ELR (cell line): ENCODE results near the gene GNGT2.
A peak's percentile ranks its signal among the peaks of the same experiment; 100 is the strongest.
"Not testable (repeated sequence)": the region's sequence is repeated elsewhere in the genome, so short reads cannot be mapped to it uniquely, and the experiment has no call there.

ENCODE experiments used
- DNase-seq: peaks from one replicate; pipeline ENCODE4 v3.0.0-alpha.2; 2015; ENCODE audit warnings: low read depth

The GNGT2 gene

GRCh38 chr17:49203796-49204195 is 6.6 kb downstream of the GNGT2 start:
- DNase-seq: no peak

- DNase-seq: peak; percentile 86
These were observed 8.9 kb downstream of the GNGT2 start for GRCh38 chr17:49201481-49201927.

DNA sequence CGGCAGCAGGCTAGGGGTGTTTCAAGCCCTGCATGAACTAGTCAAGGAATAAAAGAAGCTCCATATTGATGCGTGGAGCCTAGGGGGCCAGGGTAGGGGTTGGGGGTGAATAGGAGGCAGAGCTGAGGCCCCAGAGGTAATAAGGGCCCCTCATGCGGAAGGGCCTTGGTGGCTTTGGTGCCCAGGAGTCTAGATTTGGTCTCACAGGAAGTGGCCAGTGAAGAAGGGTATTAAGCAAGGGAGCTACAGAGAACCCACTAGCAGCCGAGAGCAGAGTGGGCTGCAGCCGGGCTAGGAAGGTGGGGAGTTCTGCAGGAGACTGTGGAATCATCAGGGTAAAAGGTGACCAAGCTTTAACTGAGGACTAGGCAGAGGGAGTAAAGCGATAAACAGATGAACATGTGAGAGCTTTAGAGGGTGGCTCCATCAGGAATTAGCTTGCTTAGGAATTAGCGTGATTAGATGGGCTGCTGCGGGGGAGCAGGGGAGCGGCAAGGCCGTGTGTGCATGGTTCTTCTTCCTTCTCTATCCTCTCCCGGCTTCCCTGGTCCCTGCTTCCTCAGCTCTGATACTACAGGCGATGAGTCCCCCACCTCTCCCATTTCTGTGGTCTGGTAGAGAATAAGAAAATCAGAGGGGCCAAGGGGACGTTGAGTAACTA is 9.8 kb downstream of the GNGT2 start:
- DNase-seq: no peak

DNA sequence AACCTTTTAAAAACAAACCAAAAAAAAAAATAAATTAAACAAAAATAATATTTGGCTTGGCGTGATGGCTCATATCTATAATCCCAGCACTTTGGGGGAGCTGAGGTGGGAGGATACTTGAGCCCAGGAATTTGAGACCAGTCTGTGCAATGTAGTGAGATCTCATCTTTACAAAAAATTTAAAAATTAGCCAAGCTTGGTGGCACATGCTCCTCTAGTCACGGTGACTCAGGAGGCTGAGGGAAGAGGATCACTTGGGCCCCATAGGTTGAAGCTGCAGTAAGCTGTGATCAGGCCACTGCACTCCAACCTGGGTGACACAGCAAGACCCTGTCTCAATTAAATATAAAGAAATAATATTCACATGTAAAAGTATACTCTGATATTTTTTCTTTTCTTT is 12.2 kb downstream of the GNGT2 start:
- no peak for DNase-seq

DNA sequence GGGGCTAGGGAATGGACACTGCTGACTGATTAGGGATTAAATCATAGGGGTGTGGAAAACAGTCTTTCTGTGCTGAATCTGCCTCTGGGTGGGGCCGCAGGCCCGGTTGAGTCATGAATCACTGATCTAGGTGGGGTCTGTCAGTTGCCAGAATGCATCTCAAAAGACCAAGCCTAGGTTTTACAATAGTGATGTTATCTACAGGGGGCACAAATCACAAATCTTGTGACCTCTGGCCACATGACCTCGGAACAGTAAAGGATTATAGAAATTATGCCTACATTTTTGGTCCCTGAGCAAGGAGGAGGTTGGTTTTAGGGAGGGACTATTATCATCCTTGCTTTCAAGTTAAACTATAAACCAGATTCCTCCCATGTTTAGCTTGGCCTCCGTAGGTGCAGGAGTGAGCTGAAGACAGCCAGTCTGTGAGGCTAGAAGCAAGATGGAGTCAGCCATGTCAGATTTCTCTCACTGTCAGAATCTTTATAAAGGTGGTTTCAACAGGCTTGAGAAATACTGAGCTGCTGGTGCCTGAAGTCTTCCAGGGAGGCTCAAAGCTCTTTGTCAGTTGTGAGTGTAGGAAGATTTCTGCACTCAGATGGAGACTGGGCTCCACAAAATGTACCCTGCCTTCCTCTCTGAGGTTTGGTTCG is 12.9 kb downstream of the GNGT2 start:
- peak; percentile 43 for DNase-seq

DNA sequence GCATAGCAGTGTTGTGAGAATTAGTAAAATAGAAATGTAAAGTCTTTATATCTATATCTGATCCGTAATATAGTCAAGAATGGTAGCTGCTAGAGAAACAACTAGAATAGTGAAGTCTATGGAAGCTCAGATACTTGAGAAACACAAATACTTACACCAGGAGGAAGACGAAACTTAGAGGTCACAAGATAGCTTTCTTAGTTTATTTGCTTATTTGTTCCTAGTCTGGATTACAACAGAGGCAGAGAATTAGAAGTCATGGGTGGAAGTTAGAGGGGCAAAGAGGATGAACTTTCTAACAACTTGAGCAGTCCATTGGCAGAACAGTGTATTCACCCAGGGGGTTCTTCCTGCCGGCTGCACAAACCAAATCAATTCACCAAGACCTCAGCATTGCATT is 13.9 kb downstream of the GNGT2 start:
- DNase-seq: no peak

GRCh38 chr17:49195751-49196150 is 14.6 kb downstream of the GNGT2 start:
- DNase-seq: peak; percentile 18

- DNase-seq: no peak
These were observed 16.1 kb downstream of the GNGT2 start for GRCh38 chr17:49194297-49194607.

DNA sequence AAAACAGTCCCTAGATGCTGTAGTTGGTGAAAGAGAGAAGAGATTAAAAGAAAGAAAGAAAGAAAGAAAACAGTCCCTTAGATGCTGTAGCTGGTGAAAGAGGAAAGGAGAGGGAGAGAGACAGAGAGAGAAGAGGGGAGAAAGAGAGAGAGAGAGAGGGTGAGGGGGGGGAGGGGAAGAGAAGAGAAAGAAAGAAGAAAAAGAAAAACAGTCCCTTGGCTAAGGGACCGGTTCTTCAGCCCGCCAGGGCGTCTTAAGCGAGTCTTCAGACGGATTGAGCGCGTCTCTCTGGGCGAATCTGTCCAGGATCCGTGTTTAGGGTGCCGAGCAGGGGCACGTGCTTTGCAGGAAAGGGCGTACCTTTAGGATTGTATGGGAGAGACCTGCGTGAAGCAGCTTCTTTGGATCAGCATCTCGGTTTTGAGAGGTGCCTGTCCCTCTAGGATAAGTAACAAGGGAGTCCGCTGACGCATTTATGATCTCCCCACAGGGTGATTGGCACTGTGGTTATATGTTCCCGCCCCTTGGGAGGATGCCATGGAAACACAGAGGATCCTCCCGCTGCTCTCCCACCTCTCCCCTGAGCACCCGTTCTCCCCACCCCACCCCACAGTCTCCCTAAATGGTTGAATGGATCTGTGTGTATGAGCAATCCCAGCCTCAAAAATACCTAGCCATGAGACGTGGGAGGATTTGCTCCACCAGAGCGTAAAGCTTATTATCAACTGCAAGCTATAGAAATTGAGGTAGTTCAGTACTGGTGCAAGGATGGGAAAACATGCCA is 16.7 kb downstream of the GNGT2 start:
- peak; percentile 81 for DNase-seq

DNA sequence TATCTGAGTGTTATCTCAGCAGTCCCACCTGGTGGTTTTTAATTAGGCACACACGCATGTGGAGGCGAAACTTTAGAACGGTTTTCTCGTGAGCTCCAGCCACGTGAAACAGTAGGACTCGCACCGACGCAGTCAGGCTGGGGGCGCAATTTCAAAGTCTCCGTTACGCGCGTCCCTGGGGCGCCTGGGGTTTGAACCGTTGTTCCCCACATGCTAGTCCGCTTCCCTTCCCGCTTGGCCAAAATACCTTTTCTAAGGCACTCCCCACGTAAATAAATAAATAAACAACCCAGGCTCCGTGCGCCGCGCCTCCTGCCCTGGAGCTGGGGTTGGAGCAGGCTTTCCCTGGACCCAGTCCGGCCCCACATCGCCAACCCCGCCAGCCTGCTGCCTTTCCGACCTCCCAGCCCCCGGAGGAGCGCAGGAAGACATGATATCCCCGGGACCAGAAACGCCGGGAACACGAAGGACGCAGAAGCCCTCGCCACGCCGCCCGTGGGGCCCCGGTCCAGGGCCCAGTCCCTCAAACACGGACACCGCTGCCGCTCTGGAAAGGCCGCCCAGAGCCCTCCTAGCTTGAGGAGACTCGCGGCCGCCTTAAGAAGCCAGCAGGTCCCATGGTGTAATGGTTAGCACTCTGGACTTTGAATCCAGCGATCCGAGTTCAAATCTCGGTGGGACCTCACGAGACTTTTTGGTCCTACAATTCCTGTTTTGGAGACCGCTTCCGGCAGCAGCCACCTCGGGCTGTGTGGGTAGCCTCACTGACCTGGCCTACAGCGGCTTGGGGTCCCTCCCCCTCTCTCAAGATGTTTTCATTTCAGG is 18.2 kb downstream of the GNGT2 start:
- DNase-seq: peak; percentile 97

- DNase-seq: no peak
These were observed 18.9 kb downstream of the GNGT2 start for GRCh38 chr17:49191409-49191916.

- DNase-seq: no peak
These were observed 19.4 kb downstream of the GNGT2 start for GRCh38 chr17:49190932-49191331.

DNA sequence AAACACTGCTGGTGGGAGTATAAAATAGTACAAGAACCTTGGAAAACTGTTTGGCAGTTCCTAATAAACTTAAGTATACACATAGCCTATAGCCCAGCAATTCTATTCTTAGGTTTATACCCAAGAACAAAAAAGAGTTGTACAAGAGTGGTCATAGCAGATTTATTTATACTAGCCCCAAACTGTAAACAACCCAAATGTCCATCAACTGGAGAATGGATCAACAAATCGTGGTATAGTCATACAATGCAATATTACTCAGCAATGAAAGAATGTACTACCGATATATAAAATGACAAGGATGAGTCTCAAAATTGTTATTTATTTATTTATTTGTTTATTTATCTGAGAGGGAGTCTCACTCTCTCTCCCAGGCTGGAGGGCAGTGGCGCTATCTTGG is 23.1 kb downstream of the GNGT2 start:
- peak; percentile 46 for DNase-seq

DNA sequence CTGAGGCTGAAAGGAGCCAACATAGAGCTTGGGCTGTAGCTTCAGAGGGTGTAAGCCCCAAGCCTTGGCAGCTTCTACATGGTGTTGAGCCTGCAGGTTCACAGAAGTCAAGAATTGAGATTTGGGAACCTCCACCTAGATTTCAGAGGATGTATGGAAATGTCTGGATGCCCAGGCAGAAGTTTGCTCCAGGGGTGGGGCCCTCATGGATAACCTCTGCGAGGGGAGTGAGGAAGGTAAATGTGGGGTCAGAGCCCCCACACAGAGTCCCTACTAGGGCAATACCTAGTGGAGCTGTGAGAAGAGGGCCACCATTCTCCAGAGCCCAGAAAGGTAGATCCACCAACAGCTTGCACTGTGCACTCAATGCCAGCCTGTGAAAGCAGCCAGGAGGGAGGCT is 25.0 kb downstream of the GNGT2 start:
- DNase-seq: not testable (repeated sequence)

DNA sequence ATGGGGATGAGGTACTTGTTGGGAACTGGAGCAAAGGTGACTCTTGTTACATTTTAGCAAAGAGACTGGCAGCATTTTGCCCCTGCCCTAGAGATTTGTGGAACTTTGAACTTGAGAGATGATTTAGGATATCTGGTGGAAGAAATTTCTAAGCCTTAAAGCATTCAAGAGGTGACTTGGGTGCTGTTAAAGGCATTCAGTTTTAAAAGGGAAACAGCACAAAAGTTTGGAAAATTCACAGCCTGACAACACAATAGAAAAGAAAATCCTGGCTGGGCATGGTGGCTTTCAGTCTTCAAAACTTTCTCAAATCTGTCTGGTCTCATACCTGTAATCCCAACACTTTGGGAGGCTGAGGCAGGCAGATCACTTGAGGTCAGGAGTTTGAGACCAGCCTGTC is 25.9 kb downstream of the GNGT2 start:
- not testable (repeated sequence) for DNase-seq

DNA sequence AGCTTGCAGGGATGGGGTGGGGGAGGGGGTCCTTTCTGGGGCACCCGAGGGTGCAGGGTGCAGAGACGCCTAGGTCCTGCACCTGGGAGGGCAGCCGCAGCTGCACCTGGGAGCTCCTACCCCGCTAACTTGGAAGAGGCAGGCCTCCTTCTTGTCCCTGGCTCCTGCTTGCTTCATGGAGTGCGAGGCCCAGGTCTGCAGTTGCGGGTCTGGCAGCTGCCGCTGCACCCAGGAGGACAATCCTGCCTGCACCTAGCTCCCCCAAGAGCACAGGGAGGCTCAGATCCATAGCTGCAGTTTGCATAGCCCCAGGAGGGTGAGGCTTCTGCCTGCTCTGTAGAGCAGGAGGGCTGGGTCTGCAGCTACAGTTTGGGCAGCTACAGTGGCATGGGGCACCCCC is 26.6 kb downstream of the GNGT2 start:
- no peak for DNase-seq

DNA sequence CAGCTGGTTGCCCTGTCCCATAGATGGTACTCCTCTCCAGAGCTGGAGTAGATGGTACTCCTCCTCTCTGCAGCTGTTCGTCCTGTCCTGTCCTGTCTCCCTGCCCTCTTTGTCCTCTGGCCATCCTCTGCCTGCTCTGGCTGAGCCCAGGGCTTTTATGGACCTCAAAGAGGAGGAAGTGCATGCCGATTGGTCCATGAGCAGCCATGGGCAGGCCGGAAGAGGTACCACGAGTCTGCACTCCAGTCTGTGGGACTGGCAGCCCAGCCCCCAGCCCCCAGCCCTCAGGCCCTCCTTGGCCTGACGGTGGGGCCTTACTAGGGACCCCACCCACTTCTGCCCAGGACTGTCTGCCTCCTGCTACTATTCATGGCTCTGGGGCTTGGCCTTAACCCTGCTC is 27.0 kb downstream of the GNGT2 start:
- DNase-seq: no peak

- DNase-seq: no peak
These were observed 29.3 kb downstream of the GNGT2 start for GRCh38 chr17:49180998-49181635.

- peak; percentile 81 for DNase-seq
These were observed 30.1 kb downstream of the GNGT2 start for GRCh38 chr17:49180303-49180702.

DNA sequence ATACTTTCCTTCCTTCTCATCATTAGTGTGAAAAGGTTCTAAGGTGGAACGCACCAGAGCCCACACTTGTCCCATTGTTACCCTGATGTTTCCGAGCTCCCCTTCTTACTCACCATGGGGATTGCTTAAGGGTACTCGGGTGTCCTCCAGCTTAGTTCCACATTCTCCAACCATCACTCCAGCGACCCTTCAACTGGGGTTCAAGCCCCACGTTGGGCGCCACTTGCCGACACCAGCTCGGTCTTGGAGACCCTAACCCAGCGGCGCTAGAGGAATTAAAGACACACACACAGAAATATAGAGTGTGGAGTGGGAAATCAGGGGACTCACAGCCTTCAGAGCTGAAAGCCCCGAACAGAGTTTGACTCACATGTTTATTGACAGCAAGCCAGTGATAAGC is 34.4 kb downstream of the GNGT2 start:
- DNase-seq: not testable (repeated sequence)

DNA sequence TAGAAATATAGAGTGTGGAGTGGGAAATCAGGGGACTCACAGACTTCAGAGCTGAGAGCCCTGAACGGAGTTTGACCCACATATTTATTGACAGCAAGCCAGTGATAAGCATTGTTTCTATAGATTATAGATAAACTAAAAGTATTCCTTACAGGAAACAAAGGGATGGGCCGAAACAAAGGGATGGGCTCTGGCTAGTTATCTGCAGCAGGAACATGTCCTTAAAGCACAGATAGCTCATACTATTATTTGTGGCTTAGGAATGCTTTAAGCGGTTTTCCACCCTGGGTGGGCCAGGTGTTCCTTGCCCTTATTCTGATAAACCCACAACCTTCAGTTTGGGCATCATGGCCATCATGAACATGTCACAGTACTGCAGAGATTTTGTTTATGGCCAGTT is 39.7 kb downstream of the GNGT2 start:
- not testable (repeated sequence) for DNase-seq

- DNase-seq: no peak
These were observed 40.2 kb downstream of the GNGT2 start for GRCh38 chr17:49170216-49170615.
